ENCODE data around the gene ROCK2. TPM values are rescaled to one million over a fixed set of nuclear protein-coding genes. Genes with fewer than 3 reads are reported as not detected.

Gene ROCK2
- total and polyA plus RNA-seq, 9 donors: 13.2 to 71.9 (median 47.7) TPM

GRCh38 chr2:11367170-11367730 lies 22.8 kb upstream of the ROCK2 start:
- no peaks in the 10 kb centered on the region for H3K9me3 ChIP-seq
- intact Hi-C loops (cut with DNase I): no loop called here
- TF ChIP-seq EP300 (IDR thresholded peaks at IDR 0.05): no peak
- TF ChIP-seq CTCF (IDR thresholded peaks at IDR 0.05): no peak
- no peak for TF ChIP-seq POLR2A (IDR thresholded peaks at IDR 0.05)
- H3K36me3 ChIP-seq: no peaks in the 10 kb centered on the region
- H3K27ac ChIP-seq: peak overlapping the region in 1 of 2 donors; percentile 34
- DNase-seq: no peak
- no peak overlapping the region for H3K4me3 ChIP-seq
- peaks cover 4% of the 10 kb centered on the region for H3K4me1 ChIP-seq (ENCODE audit: insufficient read depth)
- 61 to 76% (median 76%) methylated on average over 1 of the region's 1 CpG for WGBS, 3 donors
- H3K27me3 ChIP-seq: no peaks in the 10 kb centered on the region

- no peaks in the 10 kb centered on the region for H3K27me3 ChIP-seq
- no peak overlapping the region for H3K4me3 ChIP-seq
- WGBS, 3 donors: 93 to 97% (median 95%) methylated on average over 5 of the region's 5 CpGs
- DNase-seq: no peak
- H3K4me1 ChIP-seq (ENCODE audit: insufficient read depth): peaks cover 4% of the 10 kb centered on the region
- intact Hi-C loops (cut with DNase I): no loop called here
- TF ChIP-seq POLR2A (IDR thresholded peaks at IDR 0.05): no peak
- no peaks in the 10 kb centered on the region for H3K9me3 ChIP-seq
- no peak overlapping the region for H3K27ac ChIP-seq
- no peaks in the 10 kb centered on the region for H3K36me3 ChIP-seq
Measured at GRCh38 chr2:11366326-11366741, 21.9 kb upstream of the ROCK2 start.

- Histone ChIP-seq H3K4me3 (no peak overlapping the region), H3K4me1 (ENCODE audit: insufficient read depth) (peaks cover 4% of the 10 kb centered on the region), H3K9me3 (no peaks in the 10 kb centered on the region), H3K36me3 (no peaks in the 10 kb centered on the region), H3K27ac (no peak overlapping the region), H3K27me3 (no peaks in the 10 kb centered on the region)
- intact Hi-C loops (cut with DNase I): no loop called here
- no peak for TF ChIP-seq EP300 (IDR thresholded peaks at IDR 0.05)
- TF ChIP-seq POLR2A (IDR thresholded peaks at IDR 0.05): no peak
- no peak for TF ChIP-seq CTCF (IDR thresholded peaks at IDR 0.05)
- no peak for DNase-seq
- WGBS, 3 donors: 44 to 61% (median 48%) methylated on average over 7 of the region's 7 CpGs
Measured at GRCh38 chr2:11365096-11365879, 20.9 kb upstream of the ROCK2 start.

GRCh38 chr2:11364565-11364887 lies 20.1 kb upstream of the ROCK2 start:
- Histone ChIP-seq H3K27ac (no peak overlapping the region), H3K4me1 (ENCODE audit: insufficient read depth) (peaks cover 4% of the 10 kb centered on the region), H3K36me3 (no peaks in the 10 kb centered on the region), H3K9me3 (no peaks in the 10 kb centered on the region), H3K27me3 (no peaks in the 10 kb centered on the region), H3K4me3 (no peak overlapping the region)
- TF ChIP-seq CTCF (IDR thresholded peaks at IDR 0.05): no peak
- TF ChIP-seq EP300 (IDR thresholded peaks at IDR 0.05): no peak
- no peak for TF ChIP-seq POLR2A (IDR thresholded peaks at IDR 0.05)
- WGBS, 3 donors: 95 to 100% (median 98%) methylated on average over 7 of the region's 7 CpGs
- intact Hi-C loops (cut with DNase I): no loop called here
- DNase-seq: no peak
